ENCODE results near the gene CEACAM4.

Gene CEACAM4

GRCh38 chr19:41652250-41652649 is 25.4 kb upstream of the CEACAM4 start:
- no peak for TF ChIP-seq CTCF (IDR thresholded peaks at IDR 0.05; ENCODE audit: low read length, missing control alignments)
- no peak for DNase-seq (ENCODE audit: low read depth)
- H3K4me3 ChIP-seq (replicated peaks; ENCODE audit: low read depth, low read length) = no peak overlapping the region

GRCh38 chr19:41649827-41650226 is 23.0 kb upstream of the CEACAM4 start:
- H3K4me3 ChIP-seq (replicated peaks; ENCODE audit: low read depth, low read length) = no peak overlapping the region
- no peak for DNase-seq (ENCODE audit: low read depth)
- TF ChIP-seq CTCF (IDR thresholded peaks at IDR 0.05; ENCODE audit: low read length, missing control alignments) = no peak

- peak; percentile 35 for TF ChIP-seq CTCF (IDR thresholded peaks at IDR 0.05; ENCODE audit: low read length, missing control alignments)
- peak; percentile 17 for DNase-seq (ENCODE audit: low read depth)
- H3K4me3 ChIP-seq (replicated peaks; ENCODE audit: low read depth, low read length) = no peak overlapping the region
Measured at GRCh38 chr19:41646589-41647204, 19.8 kb upstream of the CEACAM4 start.

- peak; percentile 90 for TF ChIP-seq CTCF (IDR thresholded peaks at IDR 0.05; ENCODE audit: low read length, missing control alignments)
- no peak overlapping the region for H3K4me3 ChIP-seq (replicated peaks; ENCODE audit: low read depth, low read length)
- DNase-seq (ENCODE audit: low read depth) = peak; percentile 60
Measured at GRCh38 chr19:41641879-41642485, 15.1 kb upstream of the CEACAM4 start.

GRCh38 chr19:41638641-41639081 is 11.8 kb upstream of the CEACAM4 start:
- no peak overlapping the region for H3K4me3 ChIP-seq (replicated peaks; ENCODE audit: low read depth, low read length)
- no peak for TF ChIP-seq CTCF (IDR thresholded peaks at IDR 0.05; ENCODE audit: low read length, missing control alignments)
- DNase-seq (ENCODE audit: low read depth) = no peak

- H3K4me3 ChIP-seq (replicated peaks; ENCODE audit: low read depth, low read length) = no peak overlapping the region
- DNase-seq (ENCODE audit: low read depth) = no peak
- no peak for TF ChIP-seq CTCF (IDR thresholded peaks at IDR 0.05; ENCODE audit: low read length, missing control alignments)
Measured at GRCh38 chr19:41637484-41637883, 10.6 kb upstream of the CEACAM4 start.

All from fibroblast of pulmonary artery (primary cell).